Measurements from ENCODE around the gene OR4D6.

Gene OR4D6

GRCh38 chr11:59480359-59480758, 23.6 kb downstream of the OR4D6 start:
- Histone ChIP-seq H3K27me3 (ENCODE audit: insufficient read depth, poor library complexity, severe bottlenecking) (no peaks in the 10 kb centered on the region), H3K9me3 (ENCODE audit: severe bottlenecking) (no peaks in the 10 kb centered on the region), H3K27ac (ENCODE audit: poor library complexity, severe bottlenecking) (no peak overlapping the region), H3K36me3 (ENCODE audit: low read depth) (no peaks in the 10 kb centered on the region), H3K4me1 (ENCODE audit: insufficient read depth, poor library complexity, severe bottlenecking) (no peaks in the 10 kb centered on the region), H3K4me3 (ENCODE audit: severe bottlenecking) (no peak overlapping the region)
- DNase-seq (ENCODE audit: low spot score) (no peak), ATAC-seq (ENCODE audit: low read depth) (no peak)
- no peak for TF ChIP-seq CTCF (IDR thresholded peaks at IDR 0.05; ENCODE audit: poor library complexity, severe bottlenecking)

- no peaks in the 10 kb centered on the region for H3K9me3 ChIP-seq (ENCODE audit: severe bottlenecking)
- H3K4me1 ChIP-seq (ENCODE audit: insufficient read depth, poor library complexity, severe bottlenecking), result no peaks in the 10 kb centered on the region
- no peak for ATAC-seq (ENCODE audit: low read depth)
- TF ChIP-seq CTCF (IDR thresholded peaks at IDR 0.05; ENCODE audit: poor library complexity, severe bottlenecking), result no peak
- no peaks in the 10 kb centered on the region for H3K36me3 ChIP-seq (ENCODE audit: low read depth)
- no peak overlapping the region for H3K4me3 ChIP-seq (ENCODE audit: severe bottlenecking)
- DNase-seq (ENCODE audit: low spot score), result no peak
- H3K27ac ChIP-seq (ENCODE audit: poor library complexity, severe bottlenecking), result no peak overlapping the region
- no peaks in the 10 kb centered on the region for H3K27me3 ChIP-seq (ENCODE audit: insufficient read depth, poor library complexity, severe bottlenecking)
Observed at GRCh38 chr11:59501931-59502330, 45.2 kb downstream of the OR4D6 start.

- DNase-seq (ENCODE audit: low spot score) (no peak), ATAC-seq (ENCODE audit: low read depth) (no peak)
- Histone ChIP-seq H3K27ac (ENCODE audit: poor library complexity, severe bottlenecking) (no peak within 1 kb of the TSS), H3K27me3 (ENCODE audit: insufficient read depth, poor library complexity, severe bottlenecking) (no peaks in the 10 kb centered on the region), H3K4me3 (ENCODE audit: severe bottlenecking) (no peak within 1 kb of the TSS), H3K9me3 (ENCODE audit: severe bottlenecking) (no peaks in the 10 kb centered on the region), H3K36me3 (ENCODE audit: low read depth) (no peaks in the 10 kb centered on the region), H3K4me1 (ENCODE audit: insufficient read depth, poor library complexity, severe bottlenecking) (no peaks in the 10 kb centered on the region)
- no peak for TF ChIP-seq CTCF (IDR thresholded peaks at IDR 0.05; ENCODE audit: poor library complexity, severe bottlenecking)
Observed at GRCh38 chr11:59503276-59503675, 46.5 kb downstream of the OR4D6 start, which contains the start of gene OR4D11. OR4D11 (plus strand) TSS chr11:59503576; CDS start chr11:59503576, 0 bp downstream.

Data from RWPE2 (cell line).